OCI-LY7 (cell line): Measurements from ENCODE around the gene TRIM38.

Experiments used
- CTCF ChIP-seq: fragments of 200-600 bp; sonication (generic); conservative IDR thresholded peaks from 2 replicates; pipeline ENCODE4 v1.5.1; 2014; ENCODE audit warnings: mild to moderate bottlenecking, antibody characterized with exemption, low read length, moderate library complexity, mixed read lengths
- EZH2phosphoT487 ChIP-seq: fragments of 200-600 bp; sonication (generic); IDR thresholded peaks from 2 replicates; pipeline ENCODE4 v1.6.1; 2018; ENCODE audit warnings: low read depth, borderline replicate concordance, mild to moderate bottlenecking, mixed run types, antibody characterized with exemption, low read length, moderate library complexity, mixed read lengths

- TF ChIP-seq CTCF = no peak
- no peak for TF ChIP-seq EZH2phosphoT487
These were observed 26.6 kb upstream of the TRIM38 start for GRCh38 chr6:25935953-25936352.
